Spleen (tissue), 11 donors: Measurements from ENCODE around the gene ARL15. TPM values are rescaled to one million over a fixed set of nuclear protein-coding genes. Genes with fewer than 3 reads are reported as not detected.

Experiments used
- DNase-seq: peaks from one replicate; pipeline ENCODE4 v3.0.0-alpha.2; 2020
- H3K27ac ChIP-seq, 8 donors: fragments of 200-600 bp; sonication (generic) in 7 of 8; 1 replicate in 4 of 8; 2 replicates in 4 of 8; pipeline versions ENCODE4 v1.5.0 to v1.8.0; 2016 to 2021; ENCODE audit warnings: inconsistent platforms in 4 of 8, mild to moderate bottlenecking in 4 of 8, moderate library complexity in 1 of 8
- H3K27me3 ChIP-seq, 7 donors: fragments of 200-600 bp; sonication (generic) in 6 of 7; replicated peaks in 1 of 7; 1 replicate in 4 of 7; 2 replicates in 3 of 7; pipeline versions ENCODE4 v1.5.0 to v1.8.0; 2016 to 2021; ENCODE audit warnings: inconsistent platforms in 3 of 7, mild to moderate bottlenecking in 1 of 7
- H3K36me3 ChIP-seq, 6 donors: fragments of 200-600 bp; sonication (generic) in 5 of 6; 1 replicate in 4 of 6; 2 replicates in 2 of 6; pipeline versions ENCODE4 v1.5.0 to v1.8.0; 2016 to 2021; ENCODE audit warnings: inconsistent platforms in 2 of 6
- H3K4me1 ChIP-seq, 6 donors: fragments of 200-600 bp; sonication (generic) in 5 of 6; 1 replicate in 3 of 6; 2 replicates in 3 of 6; pipeline versions ENCODE4 v1.5.0 to v1.8.0; 2016 to 2021; ENCODE audit warnings: inconsistent platforms in 3 of 6
- H3K4me3 ChIP-seq, 8 donors: fragments of 200-600 bp; sonication (generic) in 7 of 8; 1 replicate in 4 of 8; 2 replicates in 4 of 8; pipeline versions ENCODE4 v1.5.0 to v1.8.0; 2016 to 2021; ENCODE audit warnings: inconsistent platforms in 4 of 8, mild to moderate bottlenecking in 4 of 8, moderate library complexity in 2 of 8
- H3K9me3 ChIP-seq, 8 donors: fragments of 200-600 bp; sonication (generic) in 7 of 8; 1 replicate in 4 of 8; 2 replicates in 4 of 8; pipeline versions ENCODE4 v1.5.0 to v1.8.0; 2016 to 2021; ENCODE audit warnings: inconsistent platforms in 4 of 8
- POLR2A ChIP-seq, 3 donors: fragments of 450-650 bp; IDR thresholded peaks; one replicate each; pipeline ENCODE4 v1.5.1; 2017; ENCODE audit warnings: antibody characterized with exemption in 3 of 3, mild to moderate bottlenecking in 1 of 3
- POLR2AphosphoS5 ChIP-seq, 3 donors: sonication (generic); formaldehyde crosslinking; IDR thresholded peaks; one replicate each; pipeline ENCODE4 v1.5.1; 2017; ENCODE audit warnings: antibody characterized with exemption in 3 of 3
- WGBS, 5 donors: extraction: QIAGEN DNeasy Blood & Tissue Kit in 3 of 5; methylation state at CpG; one replicate each; pipeline versions ENCODE4 v1.1.5 to v1.1.7; 2013 to 2018; 5-methylcytosine and 5-hydroxymethylcytosine counted together
- intact Hi-C: fragments of 100-400 bp; cut with DNase I; formaldehyde crosslinking; loops from one replicate; pipeline ENCODE4 v1.15.0; 2023; ENCODE audit warnings: low total_unique reads
- polyA plus RNA-seq, 3 donors: library from polyadenylated mRNA; stranded (reverse); fragments of 200-250 nt; gene quantifications; one replicate each; pipeline ENCODE4 v1.2.1, GENCODE V29; 2013
- total RNA-seq, 7 donors: library from RNA; depleted of rRNA in 3 of 7; stranded (reverse); fragments of >200 nt in 3 of 7; fragmentation: NEBNext Ultra II Directional in 4 of 7; extraction: Animal tissue kit (Norgen Biotek cat#: 25700) in 4 of 7; gene quantifications; one replicate each; pipeline versions ENCODE4 v1.1.0 to v1.2.1, GENCODE V29; 2016 to 2021
- TF ChIP-seq, protein P1 (sequence below), 11 experiments: fragments of 200-600 bp in 7 of 11; fragments of 450-650 bp in 4 of 11; sonication (generic) in 4 of 11; IDR thresholded peaks in 8 of 11; conservative IDR thresholded peaks in 3 of 11; 1 replicate in 7 of 11; 2 replicates in 4 of 11; pipeline versions ENCODE4 v1.4.0 to v1.8.0; 2016 to 2021; ENCODE audit warnings: antibody characterized with exemption in 11 of 11, inconsistent platforms in 4 of 11, mild to moderate bottlenecking in 1 of 11
- donor health status: healthy with polysubstance abuse.
- donor health status: DM: no; HTN: no; CAD: no; lungs with moderate emphysema.
- donor health status: DM: no; HTN: no; CAD: no.
- donor health status: Bipolar disorder and iron deficiency.
- donor health status: healthy.
- donor health status: DM: no; HTN: no; CAD: no.
- donor health status: DM: yes; HTN: yes; CAD: no.

Gene ARL15
- total and polyA plus RNA-seq, 10 donors: 6.3 to 70.2 (median 37.1) TPM

DNA sequence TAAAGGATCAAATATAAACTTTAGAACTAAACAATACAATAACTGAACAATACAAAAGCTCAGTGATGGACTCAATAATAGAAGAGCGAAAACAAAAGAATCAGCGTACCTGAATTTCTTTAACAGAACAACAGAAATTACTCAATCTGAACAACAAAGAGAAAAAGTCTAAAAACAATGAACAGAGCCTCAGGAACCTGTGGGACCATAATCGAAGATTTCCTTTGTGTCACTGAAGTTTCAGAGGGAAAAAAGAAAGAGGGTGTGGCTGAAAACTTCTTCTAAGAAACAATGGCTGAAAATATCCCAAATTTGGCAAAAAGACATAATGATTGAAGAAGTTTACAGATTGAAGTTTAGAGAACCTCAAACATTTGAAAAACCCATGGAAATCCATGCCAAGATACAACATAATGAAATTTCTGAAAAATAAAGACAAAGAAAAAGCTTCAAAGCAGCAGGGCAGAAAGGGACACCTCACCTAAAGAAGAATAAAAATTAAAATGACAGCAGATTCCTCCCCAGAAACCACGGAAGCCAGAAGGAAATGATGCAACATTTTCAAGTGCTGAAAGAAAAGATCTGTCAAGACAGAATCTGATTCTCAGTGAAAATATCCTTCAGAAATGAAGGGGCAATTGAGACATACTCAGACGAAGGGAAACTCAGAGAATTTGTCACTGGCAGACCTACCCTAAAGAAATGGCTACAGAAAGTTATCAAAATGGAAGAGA, 288.8 kb downstream of the ARL15 start:
- H3K36me3 ChIP-seq: peaks cover 0 to 4% (median 0%) of the 10 kb centered on the region in 6 donors
- no peak overlapping the region for H3K27ac ChIP-seq
- no peak for TF ChIP-seq POLR2A (IDR thresholded peaks at IDR 0.05)
- TF ChIP-seq, protein P1, sequence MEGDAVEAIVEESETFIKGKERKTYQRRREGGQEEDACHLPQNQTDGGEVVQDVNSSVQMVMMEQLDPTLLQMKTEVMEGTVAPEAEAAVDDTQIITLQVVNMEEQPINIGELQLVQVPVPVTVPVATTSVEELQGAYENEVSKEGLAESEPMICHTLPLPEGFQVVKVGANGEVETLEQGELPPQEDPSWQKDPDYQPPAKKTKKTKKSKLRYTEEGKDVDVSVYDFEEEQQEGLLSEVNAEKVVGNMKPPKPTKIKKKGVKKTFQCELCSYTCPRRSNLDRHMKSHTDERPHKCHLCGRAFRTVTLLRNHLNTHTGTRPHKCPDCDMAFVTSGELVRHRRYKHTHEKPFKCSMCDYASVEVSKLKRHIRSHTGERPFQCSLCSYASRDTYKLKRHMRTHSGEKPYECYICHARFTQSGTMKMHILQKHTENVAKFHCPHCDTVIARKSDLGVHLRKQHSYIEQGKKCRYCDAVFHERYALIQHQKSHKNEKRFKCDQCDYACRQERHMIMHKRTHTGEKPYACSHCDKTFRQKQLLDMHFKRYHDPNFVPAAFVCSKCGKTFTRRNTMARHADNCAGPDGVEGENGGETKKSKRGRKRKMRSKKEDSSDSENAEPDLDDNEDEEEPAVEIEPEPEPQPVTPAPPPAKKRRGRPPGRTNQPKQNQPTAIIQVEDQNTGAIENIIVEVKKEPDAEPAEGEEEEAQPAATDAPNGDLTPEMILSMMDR (IDR thresholded peaks at IDR 0.05 in 8 of 11, conservative IDR thresholded peaks at IDR 0.05 in 3 of 11): no peak
- no peak for TF ChIP-seq POLR2AphosphoS5 (IDR thresholded peaks at IDR 0.05)
- 45 to 52% (median 49%) methylated on average over 5 of the region's 5 CpGs for WGBS, 5 donors
- DNase-seq: no peak
- intact Hi-C loops: no loop called here
- no peak overlapping the region for H3K4me3 ChIP-seq
- H3K4me1 ChIP-seq: peaks cover 0 to 17% (median 5%) of the 10 kb centered on the region in 6 donors
- H3K27me3 ChIP-seq: no peaks in the 10 kb centered on the region
- no peaks in the 10 kb centered on the region for H3K9me3 ChIP-seq

DNA sequence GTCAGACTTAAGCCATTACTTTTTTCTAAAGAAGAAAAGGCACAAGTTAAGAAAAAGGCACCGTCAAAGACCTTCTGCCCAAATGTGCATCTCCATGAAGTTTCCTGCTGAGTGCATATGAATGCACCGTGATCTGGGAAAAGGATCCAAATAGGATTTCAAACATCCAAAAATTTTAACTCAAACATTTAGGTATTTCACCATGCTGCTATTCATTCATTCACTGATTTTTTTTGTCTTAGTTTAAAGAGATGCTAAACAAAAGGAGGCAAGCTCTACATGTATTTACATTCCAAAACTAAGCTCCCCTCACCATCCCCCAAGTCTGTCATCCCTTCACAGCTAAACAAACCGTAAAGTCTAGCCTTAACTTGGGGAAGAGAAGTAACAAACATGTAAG, 291.9 kb downstream of the ARL15 start:
- Histone ChIP-seq H3K4me3 (no peak overlapping the region), H3K27me3 (no peaks in the 10 kb centered on the region), H3K27ac (no peak overlapping the region), H3K9me3 (peaks cover 0 to 15% (median 0%) of the 10 kb centered on the region in 8 donors), H3K36me3 (peaks cover 0 to 18% (median 0%) of the 10 kb centered on the region in 6 donors), H3K4me1 (peaks cover 0 to 17% (median 5%) of the 10 kb centered on the region in 6 donors)
- no peak for DNase-seq
- intact Hi-C loops: no loop called here
- 92 to 98% (median 93%) methylated on average over 3 of the region's 3 CpGs for WGBS, 5 donors
- TF ChIP-seq, protein P1 (IDR thresholded peaks at IDR 0.05 in 8 of 11, conservative IDR thresholded peaks at IDR 0.05 in 3 of 11): no peak
- no peak for TF ChIP-seq POLR2AphosphoS5 (IDR thresholded peaks at IDR 0.05)
- TF ChIP-seq POLR2A (IDR thresholded peaks at IDR 0.05): no peak

DNA sequence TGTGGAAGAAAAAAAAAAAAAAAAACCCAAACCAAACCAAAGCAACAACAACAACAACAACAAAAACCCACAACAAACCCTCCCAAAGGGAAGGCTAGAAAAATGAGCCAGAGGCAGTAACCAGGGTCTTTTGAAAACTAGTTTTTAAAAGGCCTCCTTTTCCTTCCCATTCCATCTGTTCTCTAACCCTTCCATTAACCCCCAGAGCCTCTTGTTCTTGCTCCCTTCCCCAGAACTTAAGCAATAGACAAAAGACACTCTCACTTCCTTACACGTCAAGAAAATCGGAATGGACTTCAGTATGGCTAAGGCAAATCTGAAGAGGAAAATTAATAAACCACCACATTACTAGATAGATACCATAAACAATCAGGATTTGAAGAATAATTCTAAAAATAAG, 292.8 kb downstream of the ARL15 start:
- WGBS, 5 donors: 66 to 88% (median 83%) methylated on average over 2 of the region's 2 CpGs
- intact Hi-C loops: no loop called here
- Histone ChIP-seq H3K9me3 (peaks cover 0 to 16% (median 0%) of the 10 kb centered on the region in 8 donors), H3K27ac (no peak overlapping the region), H3K27me3 (no peaks in the 10 kb centered on the region), H3K4me3 (no peak overlapping the region), H3K36me3 (peaks cover 0 to 18% (median 0%) of the 10 kb centered on the region in 6 donors), H3K4me1 (peaks cover 0 to 14% (median 5%) of the 10 kb centered on the region in 6 donors)
- DNase-seq: no peak
- TF ChIP-seq POLR2AphosphoS5 (IDR thresholded peaks at IDR 0.05) (no peak), POLR2A (IDR thresholded peaks at IDR 0.05) (no peak)
- TF ChIP-seq, protein P1 (IDR thresholded peaks at IDR 0.05 in 8 of 11, conservative IDR thresholded peaks at IDR 0.05 in 3 of 11): no peak

DNA sequence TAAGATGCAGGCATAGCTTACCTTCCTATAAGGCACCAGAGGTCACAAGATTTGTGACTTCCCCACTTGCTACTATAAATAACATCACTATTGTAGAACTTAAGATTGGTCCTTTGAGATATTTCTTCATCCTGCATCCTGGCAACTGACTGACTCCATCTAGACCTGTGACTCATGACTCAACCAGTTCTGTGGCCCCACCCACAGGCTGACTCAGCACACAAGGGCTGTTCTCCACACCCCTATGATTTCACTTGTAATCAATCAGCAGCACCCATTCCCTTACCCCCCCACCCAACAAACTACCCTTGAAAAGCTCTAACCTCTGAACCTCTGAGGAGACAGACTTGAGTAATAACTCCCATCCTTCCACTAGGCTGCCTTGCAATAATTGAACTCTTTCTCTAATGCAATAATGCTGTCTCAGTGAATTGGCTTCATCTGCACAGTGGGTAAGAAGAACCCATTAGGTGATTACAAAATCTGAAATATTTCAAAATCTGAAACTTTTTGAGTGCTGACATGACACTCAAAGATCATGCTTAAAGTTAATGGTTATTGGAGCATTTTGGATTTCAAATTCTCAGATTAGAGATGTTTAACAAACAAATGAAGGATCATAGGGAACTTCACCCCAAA, 296.7 kb downstream of the ARL15 start:
- intact Hi-C loops: no loop called here
- no peak for DNase-seq

More for the DNA sequence above, 296.7 kb downstream of the ARL15 start:
- TF ChIP-seq, protein P1 (IDR thresholded peaks at IDR 0.05 in 8 of 11, conservative IDR thresholded peaks at IDR 0.05 in 3 of 11): no peak
- TF ChIP-seq POLR2AphosphoS5 (IDR thresholded peaks at IDR 0.05) (no peak), POLR2A (IDR thresholded peaks at IDR 0.05) (no peak)
- Histone ChIP-seq H3K4me1 (no peaks in the 10 kb centered on the region), H3K36me3 (peaks cover 0 to 18% (median 0%) of the 10 kb centered on the region in 6 donors), H3K27ac (no peak overlapping the region), H3K27me3 (no peaks in the 10 kb centered on the region), H3K9me3 (peaks cover 0 to 16% (median 0%) of the 10 kb centered on the region in 8 donors), H3K4me3 (no peak overlapping the region)
